ENCODE results near the gene GPR153. TPM values are rescaled to one million over a fixed set of nuclear protein-coding genes. Genes with fewer than 3 reads are reported as not detected.

The GPR153 gene
- total and polyA plus RNA-seq, 2 donors (not counting 1 experiment from before 2014, with no cell fraction given) = 0.04 to 0.20 TPM

- no peaks in the 10 kb centered on the region for H3K27me3 ChIP-seq (replicated peaks in 1 of 4; ENCODE audit: control extremely low read depth in 1 of 4, control insufficient read depth in 3 of 4, insufficient read depth in 4 of 4, low read length in 3 of 4)
- no peak overlapping the region for H2AFZ ChIP-seq (ENCODE audit: insufficient read depth, low read depth, low read length, poor library complexity, severe bottlenecking)
- 87% methylated on average over 13 of the region's 14 CpGs for WGBS (ENCODE audit: insufficient coverage)
- Mint-ChIP-seq H3K4me3 (no peak overlapping the region), H3K9me3 (ENCODE audit: insufficient read depth) (no peaks in the 10 kb centered on the region), H3K27me3 (no peaks in the 10 kb centered on the region), H3K27ac (no peak overlapping the region), H3K4me1 (no peaks in the 10 kb centered on the region)
- H3K9me3 ChIP-seq (ENCODE audit: control extremely low read depth in 1 of 3, control insufficient read depth in 2 of 3, insufficient read depth in 1 of 3, low read length in 2 of 3) = no peaks in the 10 kb centered on the region
- H3K36me3 ChIP-seq (replicated peaks in 1 of 2; ENCODE audit: control extremely low read depth in 1 of 2, control insufficient read depth in 1 of 2, extremely low read depth in 1 of 2, insufficient read depth in 2 of 2, low read length in 1 of 2) = no peaks in the 10 kb centered on the region
- ATAC-seq (ENCODE audit: low read depth) = no peak
- intact Hi-C loops (cut with micrococcal nuclease) = no loop called here
- no peak for TF ChIP-seq EZH2 (IDR thresholded peaks at IDR 0.05; ENCODE audit: borderline replicate concordance, insufficient read depth, low read depth, low read length, poor library complexity, severe bottlenecking)
- TF ChIP-seq, protein P1, sequence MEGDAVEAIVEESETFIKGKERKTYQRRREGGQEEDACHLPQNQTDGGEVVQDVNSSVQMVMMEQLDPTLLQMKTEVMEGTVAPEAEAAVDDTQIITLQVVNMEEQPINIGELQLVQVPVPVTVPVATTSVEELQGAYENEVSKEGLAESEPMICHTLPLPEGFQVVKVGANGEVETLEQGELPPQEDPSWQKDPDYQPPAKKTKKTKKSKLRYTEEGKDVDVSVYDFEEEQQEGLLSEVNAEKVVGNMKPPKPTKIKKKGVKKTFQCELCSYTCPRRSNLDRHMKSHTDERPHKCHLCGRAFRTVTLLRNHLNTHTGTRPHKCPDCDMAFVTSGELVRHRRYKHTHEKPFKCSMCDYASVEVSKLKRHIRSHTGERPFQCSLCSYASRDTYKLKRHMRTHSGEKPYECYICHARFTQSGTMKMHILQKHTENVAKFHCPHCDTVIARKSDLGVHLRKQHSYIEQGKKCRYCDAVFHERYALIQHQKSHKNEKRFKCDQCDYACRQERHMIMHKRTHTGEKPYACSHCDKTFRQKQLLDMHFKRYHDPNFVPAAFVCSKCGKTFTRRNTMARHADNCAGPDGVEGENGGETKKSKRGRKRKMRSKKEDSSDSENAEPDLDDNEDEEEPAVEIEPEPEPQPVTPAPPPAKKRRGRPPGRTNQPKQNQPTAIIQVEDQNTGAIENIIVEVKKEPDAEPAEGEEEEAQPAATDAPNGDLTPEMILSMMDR (IDR thresholded peaks at IDR 0.05) = no peak
- CTCF ChIA-PET = no interaction called here
- POLR2A ChIA-PET = no interaction called here
- no peaks in the 10 kb centered on the region for H4K20me1 ChIP-seq (ENCODE audit: control insufficient read depth, insufficient read depth, low read length, poor library complexity, severe bottlenecking)
- DNase-seq = no peak
- no peak overlapping the region for H3K4me2 ChIP-seq (replicated peaks; ENCODE audit: low read depth, low read length, poor library complexity, severe bottlenecking)
- H3K9ac ChIP-seq (ENCODE audit: low read length) = no peak overlapping the region
- no peaks in the 10 kb centered on the region for H3K4me1 ChIP-seq (ENCODE audit: control insufficient read depth in 2 of 2, insufficient read depth in 2 of 2, low read length in 2 of 2)
- no peak overlapping the region for H3K27ac ChIP-seq (ENCODE audit: low read length in 2 of 2)
- H3K79me2 ChIP-seq (ENCODE audit: control insufficient read depth, insufficient read depth, low read length) = no peaks in the 10 kb centered on the region
- H3K4me3 ChIP-seq (ENCODE audit: control extremely low read depth in 1 of 5, extremely low read depth in 1 of 5, insufficient read depth in 1 of 5, low read depth in 2 of 5, low read length in 4 of 5) = no peak overlapping the region
These were observed 33.4 kb upstream of the GPR153 start for GRCh38 chr1:6294080-6294889.

DNA sequence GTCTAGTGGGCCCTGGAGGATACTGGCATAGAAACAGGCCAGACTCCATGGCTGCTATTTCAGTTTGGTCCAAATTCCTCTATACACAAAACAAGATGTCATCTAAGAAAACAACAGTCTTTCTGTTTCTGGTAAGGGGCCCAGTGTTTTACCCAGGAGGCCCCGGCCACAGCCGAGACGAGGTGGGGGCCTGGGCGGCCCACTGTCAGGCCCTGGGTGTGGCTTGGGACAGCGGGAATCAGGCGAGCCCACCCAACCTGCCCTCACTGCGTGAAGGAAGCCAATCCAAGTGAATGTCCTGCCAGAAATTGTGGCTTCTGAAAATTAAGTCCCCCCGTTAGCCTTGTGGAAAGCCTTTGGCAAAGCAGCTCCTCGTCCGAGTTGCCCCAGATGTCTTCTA is 31.2 kb upstream of the GPR153 start:
- Histone ChIP-seq H3K4me1 (ENCODE audit: control insufficient read depth in 2 of 2, insufficient read depth in 2 of 2, low read length in 2 of 2) (no peaks in the 10 kb centered on the region), H3K4me3 (ENCODE audit: control extremely low read depth in 1 of 5, extremely low read depth in 1 of 5, insufficient read depth in 1 of 5, low read depth in 2 of 5, low read length in 4 of 5) (no peak overlapping the region), H2AFZ (ENCODE audit: insufficient read depth, low read depth, low read length, poor library complexity, severe bottlenecking) (no peak overlapping the region), H3K79me2 (ENCODE audit: control insufficient read depth, insufficient read depth, low read length) (no peaks in the 10 kb centered on the region), H3K4me2 (replicated peaks; ENCODE audit: low read depth, low read length, poor library complexity, severe bottlenecking) (no peak overlapping the region), H3K27ac (ENCODE audit: low read length in 2 of 2) (no peak overlapping the region), H4K20me1 (ENCODE audit: control insufficient read depth, insufficient read depth, low read length, poor library complexity, severe bottlenecking) (no peaks in the 10 kb centered on the region), H3K9ac (ENCODE audit: low read length) (no peak overlapping the region), H3K9me3 (ENCODE audit: control extremely low read depth in 1 of 3, control insufficient read depth in 2 of 3, insufficient read depth in 1 of 3, low read length in 2 of 3) (no peaks in the 10 kb centered on the region), H3K27me3 (replicated peaks in 1 of 4; ENCODE audit: control extremely low read depth in 1 of 4, control insufficient read depth in 3 of 4, insufficient read depth in 4 of 4, low read length in 3 of 4) (no peaks in the 10 kb centered on the region), H3K36me3 (replicated peaks in 1 of 2; ENCODE audit: control extremely low read depth in 1 of 2, control insufficient read depth in 1 of 2, extremely low read depth in 1 of 2, insufficient read depth in 2 of 2, low read length in 1 of 2) (no peaks in the 10 kb centered on the region)
- DNase-seq = no peak
- H3K27ac Mint-ChIP-seq = no peak overlapping the region
- intact Hi-C loops (cut with micrococcal nuclease) = no loop called here
- no peaks in the 10 kb centered on the region for H3K4me1 Mint-ChIP-seq
- no peaks in the 10 kb centered on the region for H3K9me3 Mint-ChIP-seq (ENCODE audit: insufficient read depth)
- 97% methylated on average over 10 of the region's 10 CpGs for WGBS (ENCODE audit: insufficient coverage)
- TF ChIP-seq EZH2 (IDR thresholded peaks at IDR 0.05; ENCODE audit: borderline replicate concordance, insufficient read depth, low read depth, low read length, poor library complexity, severe bottlenecking) = no peak
- TF ChIP-seq, protein P1 (IDR thresholded peaks at IDR 0.05) = no peak
- CTCF ChIA-PET = no interaction called here
- POLR2A ChIA-PET = no interaction called here
- H3K27me3 Mint-ChIP-seq = no peaks in the 10 kb centered on the region
- no peak for ATAC-seq (ENCODE audit: low read depth)
- no peak overlapping the region for H3K4me3 Mint-ChIP-seq
